ENCODE results near the gene DYNC1H1.

GRCh38 chr14:102063808-102064429 is 99.5 kb downstream of the DYNC1H1 start:
- no peak for TF ChIP-seq CTCF (IDR thresholded peaks at IDR 0.05)
- no peak for TF ChIP-seq EZH2 (IDR thresholded peaks at IDR 0.05)
- TF ChIP-seq EZH2phosphoT487 (IDR thresholded peaks at IDR 0.05): no peak
